ENCODE data around the gene MUL1.

DNA sequence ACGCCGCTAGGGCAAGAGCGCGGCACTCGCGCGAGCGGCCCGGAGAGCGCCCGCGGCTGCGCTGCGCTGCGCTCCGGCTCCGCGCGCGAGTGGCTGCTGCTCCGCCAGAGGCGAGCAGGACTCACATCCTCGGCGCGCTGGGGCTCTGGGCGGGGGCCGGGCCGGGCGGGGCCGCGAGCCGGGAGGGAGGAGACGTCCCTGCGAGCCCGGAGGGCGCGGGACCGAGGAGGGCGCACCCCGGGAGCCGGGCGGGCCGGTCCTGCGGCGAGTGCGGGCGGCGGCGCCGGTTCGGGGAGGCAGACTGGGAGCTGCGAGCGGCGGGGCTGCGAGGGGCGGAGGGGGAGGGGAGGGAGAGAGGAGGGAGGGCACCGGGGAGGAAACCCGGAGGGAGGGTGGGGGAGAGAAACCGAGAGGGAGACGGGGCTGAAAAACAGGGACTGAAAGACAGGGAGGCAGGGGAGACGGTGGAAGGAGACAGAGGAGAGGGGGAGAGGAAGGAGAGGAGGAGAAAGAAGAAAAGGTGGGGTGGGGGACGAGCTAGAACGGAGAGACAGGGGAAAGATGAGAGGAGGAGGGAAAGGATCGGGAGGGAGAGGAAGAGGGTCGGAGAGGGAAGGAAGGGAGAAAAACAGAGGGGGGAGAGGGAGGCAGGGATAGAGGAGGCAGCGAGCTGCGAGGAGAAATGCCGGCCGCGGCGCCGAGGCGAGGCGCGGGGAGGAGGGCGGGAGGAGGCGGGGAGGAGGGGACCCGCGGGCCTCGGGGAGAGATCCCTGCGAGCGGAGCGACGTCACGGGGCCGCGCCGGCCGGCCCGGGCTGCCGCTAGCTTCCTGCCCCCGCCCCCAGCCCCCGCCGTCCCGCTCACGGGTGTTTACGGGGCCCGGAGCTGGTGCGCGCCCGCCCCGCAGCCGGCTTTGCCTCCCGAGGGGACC, 22.2 kb downstream of the MUL1 start, which contains the start of gene CAMK2N1:
- TF ChIP-seq, protein P1, sequence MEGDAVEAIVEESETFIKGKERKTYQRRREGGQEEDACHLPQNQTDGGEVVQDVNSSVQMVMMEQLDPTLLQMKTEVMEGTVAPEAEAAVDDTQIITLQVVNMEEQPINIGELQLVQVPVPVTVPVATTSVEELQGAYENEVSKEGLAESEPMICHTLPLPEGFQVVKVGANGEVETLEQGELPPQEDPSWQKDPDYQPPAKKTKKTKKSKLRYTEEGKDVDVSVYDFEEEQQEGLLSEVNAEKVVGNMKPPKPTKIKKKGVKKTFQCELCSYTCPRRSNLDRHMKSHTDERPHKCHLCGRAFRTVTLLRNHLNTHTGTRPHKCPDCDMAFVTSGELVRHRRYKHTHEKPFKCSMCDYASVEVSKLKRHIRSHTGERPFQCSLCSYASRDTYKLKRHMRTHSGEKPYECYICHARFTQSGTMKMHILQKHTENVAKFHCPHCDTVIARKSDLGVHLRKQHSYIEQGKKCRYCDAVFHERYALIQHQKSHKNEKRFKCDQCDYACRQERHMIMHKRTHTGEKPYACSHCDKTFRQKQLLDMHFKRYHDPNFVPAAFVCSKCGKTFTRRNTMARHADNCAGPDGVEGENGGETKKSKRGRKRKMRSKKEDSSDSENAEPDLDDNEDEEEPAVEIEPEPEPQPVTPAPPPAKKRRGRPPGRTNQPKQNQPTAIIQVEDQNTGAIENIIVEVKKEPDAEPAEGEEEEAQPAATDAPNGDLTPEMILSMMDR (IDR thresholded peaks at IDR 0.05): peak in 1 of 4 experiments; percentile 8
- TF ChIP-seq POLR2AphosphoS5 (IDR thresholded peaks at IDR 0.05) (no peak), POLR2A (IDR thresholded peaks at IDR 0.05) (peak; percentile 37 to 63), EP300 (IDR thresholded peaks at IDR 0.05) (no peak)
